ENCODE results near the gene COBL.

COBL gene

GRCh38 chr7:51290702-51291540 lies 25.7 kb downstream of the COBL start:
- no peak overlapping the region for H3K4me3 ChIP-seq (ENCODE audit: control insufficient read depth, low read depth, low read length)
- no peak for TF ChIP-seq CTCF (IDR thresholded peaks at IDR 0.05; ENCODE audit: control insufficient read depth, insufficient read depth, low read depth, low read length, missing control alignments)
- DNase-seq (ENCODE audit: low read depth): no peak

GRCh38 chr7:51290304-51290637 lies 26.3 kb downstream of the COBL start:
- no peak for TF ChIP-seq CTCF (IDR thresholded peaks at IDR 0.05; ENCODE audit: control insufficient read depth, insufficient read depth, low read depth, low read length, missing control alignments)
- no peak for DNase-seq (ENCODE audit: low read depth)
- no peak overlapping the region for H3K4me3 ChIP-seq (ENCODE audit: control insufficient read depth, low read depth, low read length)

- DNase-seq (ENCODE audit: low read depth): no peak
- TF ChIP-seq CTCF (IDR thresholded peaks at IDR 0.05; ENCODE audit: control insufficient read depth, insufficient read depth, low read depth, low read length, missing control alignments): no peak
- H3K4me3 ChIP-seq (ENCODE audit: control insufficient read depth, low read depth, low read length): no peak overlapping the region
These were observed 26.8 kb downstream of the COBL start for GRCh38 chr7:51289623-51290303.

GRCh38 chr7:51288896-51289622 lies 27.6 kb downstream of the COBL start:
- no peak overlapping the region for H3K4me3 ChIP-seq (ENCODE audit: control insufficient read depth, low read depth, low read length)
- no peak for TF ChIP-seq CTCF (IDR thresholded peaks at IDR 0.05; ENCODE audit: control insufficient read depth, insufficient read depth, low read depth, low read length, missing control alignments)
- DNase-seq (ENCODE audit: low read depth): no peak

- no peak for TF ChIP-seq CTCF (IDR thresholded peaks at IDR 0.05; ENCODE audit: control insufficient read depth, insufficient read depth, low read depth, low read length, missing control alignments)
- no peak for DNase-seq (ENCODE audit: low read depth)
- H3K4me3 ChIP-seq (ENCODE audit: control insufficient read depth, low read depth, low read length): no peak overlapping the region
These were observed 30.2 kb downstream of the COBL start for GRCh38 chr7:51286401-51286800.

- H3K4me3 ChIP-seq (ENCODE audit: control insufficient read depth, low read depth, low read length): no peak overlapping the region
- no peak for TF ChIP-seq CTCF (IDR thresholded peaks at IDR 0.05; ENCODE audit: control insufficient read depth, insufficient read depth, low read depth, low read length, missing control alignments)
- DNase-seq (ENCODE audit: low read depth): no peak
These were observed 36.5 kb downstream of the COBL start for GRCh38 chr7:51280156-51280555.
